K562 (cell line): Measurements from ENCODE around the gene POPDC2. TPM values are rescaled to one million over a fixed set of nuclear protein-coding genes. Genes with fewer than 3 reads are reported as not detected.

Source experiments
- CBX3 ChIP-seq, 2 experiments: IDR thresholded peaks; 1 replicate in 1 of 2; 2 replicates in 1 of 2; pipeline ENCODE4 v1.6.1; 2012; ENCODE audit warnings: inconsistent platforms in 2 of 2, low read length in 2 of 2, borderline replicate concordance in 1 of 2, control low read depth in 1 of 2
- DIDO1 ChIP-seq: fragments of 450-650 bp; IDR thresholded peaks from 2 replicates; pipeline ENCODE4 v1.6.1; 2016; ENCODE audit warnings: low read depth, missing biosample characterization, missing genetic modification characterization
- FOXP4 ChIP-seq: sonication (generic); formaldehyde crosslinking; IDR thresholded peaks from 2 replicates; pipeline ENCODE4 v1.8.0; 2022; ENCODE audit warnings: mild to moderate bottlenecking, missing genetic modification reagents, borderline replicate concordance
- HDAC2 ChIP-seq: fragments of 450-650 bp; IDR thresholded peaks from 2 replicates; pipeline ENCODE4 v1.6.1; 2016; ENCODE audit warnings: mild to moderate bottlenecking
- L3MBTL2 ChIP-seq: fragments of 450-650 bp; IDR thresholded peaks from 2 replicates; pipeline ENCODE4 v1.6.1; 2016; ENCODE audit warnings: mild to moderate bottlenecking, moderate library complexity
- NFIC ChIP-seq: fragments of 450-650 bp; IDR thresholded peaks from 2 replicates; pipeline ENCODE4 v1.6.1; 2017; ENCODE audit warnings: mild to moderate bottlenecking, inconsistent platforms
- RNF219 ChIP-seq: fragments of 250-450 bp; sonication (Bioruptor Pico); IDR thresholded peaks from 2 replicates; pipeline ENCODE4 v1.5.0; 2022; ENCODE audit warnings: mild to moderate bottlenecking
- SNIP1 ChIP-seq: fragments of 450-650 bp; IDR thresholded peaks from 2 replicates; pipeline ENCODE4 v1.7.1; 2017; ENCODE audit warnings: low read depth, mild to moderate bottlenecking
- USF2 ChIP-seq: sonication (generic); formaldehyde crosslinking; IDR thresholded peaks from 2 replicates; pipeline ENCODE4 v1.5.0; 2020; ENCODE audit warnings: missing genetic modification reagents
- VEZF1 ChIP-seq: fragments of 200-800 bp; sonication (Bioruptor generic); IDR thresholded peaks from 2 replicates; pipeline ENCODE4 v1.6.1; 2017; ENCODE audit warnings: missing genetic modification characterization, missing compliant biosample characterization
- ZNF146 ChIP-seq: IDR thresholded peaks from one replicate; pipeline ENCODE4 v1.6.1; 2018; ENCODE audit warnings: missing compliant biosample characterization; ENCODE audit not compliant: unreplicated experiment
- ZNF174 ChIP-seq: fragments of 250-450 bp; sonication (Bioruptor Pico); IDR thresholded peaks from 2 replicates; pipeline ENCODE4 v1.4.0; 2020; ENCODE audit warnings: mild to moderate bottlenecking
- ZNF324 ChIP-seq: fragments of 250-450 bp; sonication (Bioruptor Pico); IDR thresholded peaks from 2 replicates; pipeline ENCODE4 v1.4.0; 2020; ENCODE audit warnings: mild to moderate bottlenecking
- ZNF551 ChIP-seq: fragments of 250-450 bp; sonication (Bioruptor Pico); IDR thresholded peaks from 2 replicates; pipeline ENCODE4 v1.5.0; 2021; ENCODE audit warnings: mild to moderate bottlenecking, moderate library complexity
- polyA plus RNA-seq, 8 experiments: library from polyadenylated mRNA; depleted of rRNA in 4 of 8; stranded (reverse) in 5 of 8; unstranded in 3 of 8; fragments of >200 nt; fragmentation: Nextera tagmentation in 2 of 8; fragmentation: Illumina TruSeq in 1 of 8; extraction: Ambion mirVana in 2 of 8; extraction: Trizol in 1 of 8; gene quantifications; 2 replicates each; pipeline versions ENCODE4 v1.2.1 to v1.2.3, GENCODE V29; 2011 to 2014; ENCODE audit warnings: inconsistent platforms in 1 of 8, missing spikeins in 1 of 8
- total RNA-seq, 7 experiments: library from RNA; depleted of rRNA in 6 of 7; stranded (reverse); fragments of >200 nt in 6 of 7; fragmentation: Illumina TruSeq in 2 of 7; extraction: Trizol in 2 of 7; gene quantifications; 2 replicates each; pipeline versions ENCODE4 v1.2.1 to v1.2.3, GENCODE V29; 2011 to 2021; ENCODE audit warnings: low replicate concordance in 1 of 7

The POPDC2 gene
- total and polyA plus RNA-seq, 9 of the 15 experiments (the other 6 are each of a cell fraction or from before 2014, with no cell fraction given) = 0.08 to 0.32 (median 0.13) TPM; not detected in 4

GRCh38 chr3:119695480-119695879, 35.1 kb upstream of the POPDC2 start (continued):
- peak; percentile 20; the same call in 1 of the 2 replicates for TF ChIP-seq NFIC
- TF ChIP-seq ZNF146 (CRISPR knock-in tag) = no peak
- no peak for TF ChIP-seq FOXP4 (CRISPR knock-in tag)
- no peak for TF ChIP-seq ZNF174 (CRISPR knock-in tag)
- TF ChIP-seq ZNF551 (CRISPR knock-in tag) = no peak
- no peak for TF ChIP-seq VEZF1
- TF ChIP-seq USF2 (CRISPR knock-in tag) = no peak
- 0 out of 3 replicates have a peak, but pooled peaks of 1 of the 2 experiments have one; percentile 27 for TF ChIP-seq CBX3 (IDR thresholded peaks at IDR 0.05; ENCODE audit: borderline replicate concordance in 1 of 2, low read length in 2 of 2)
- TF ChIP-seq L3MBTL2 = no peak
- TF ChIP-seq HDAC2 = no peak
- peak; percentile 62; the same call in 1 of the 2 replicates for TF ChIP-seq DIDO1 (tag)
- TF ChIP-seq RNF219 (CRISPR knock-in tag) = no peak
- TF ChIP-seq ZNF324 (CRISPR knock-in tag) = no peak
- no peak for TF ChIP-seq SNIP1
